BE2C (cell line): Measurements from ENCODE around the gene FKBP3.
A peak's percentile ranks its signal among the peaks of the same experiment; 100 is the strongest.
"Not testable (repeated sequence)": the region's sequence is repeated elsewhere in the genome, so short reads cannot be mapped to it uniquely, and the experiment has no call there.

Experiments used
- DNase-seq: peaks from one replicate; pipeline ENCODE4 v3.0.0-alpha.2; 2020
- H3K27me3 ChIP-seq: fragments of 250-450 bp; sonication (Bioruptor Pico); 2 replicates; pipeline ENCODE4 v1.5.1; 2020; ENCODE audit warnings: mild to moderate bottlenecking
- H3K36me3 ChIP-seq: fragments of 250-450 bp; sonication (Bioruptor Pico); 2 replicates; pipeline ENCODE4 v1.5.1; 2020; ENCODE audit warnings: mild to moderate bottlenecking
- H3K4me1 ChIP-seq: fragments of 250-450 bp; sonication (Bioruptor Pico); 2 replicates; pipeline ENCODE4 v1.5.1; 2020
- H3K4me3 ChIP-seq: 2 replicates; pipeline ENCODE4 v1.5.1; 2011; ENCODE audit warnings: low read depth, low read length
- H3K9me3 ChIP-seq: fragments of 250-450 bp; sonication (Bioruptor Pico); 2 replicates; pipeline ENCODE4 v1.5.1; 2020
- CTCF ChIP-seq: IDR thresholded peaks from 2 replicates; pipeline ENCODE4 v1.5.1; 2012; ENCODE audit warnings: mild to moderate bottlenecking, low read depth, low read length

FKBP3 gene

GRCh38 chr14:45083976-45084722, 50.1 kb downstream of the FKBP3 start, which contains the start of gene PRPF39:
PRPF39 (plus strand) TSS chr14:45084116; CDS start chr14:45095240, 11,124 bp downstream.
- H3K4me1 ChIP-seq, result 0 out of 2 replicates have a peak, but pooled peaks cover 4% of the 10 kb centered on the region
- H3K27me3 ChIP-seq, result no peaks in the 10 kb centered on the region
- TF ChIP-seq CTCF, result no peak
- DNase-seq, result peak; percentile 96
- H3K9me3 ChIP-seq, result no peaks in the 10 kb centered on the region
- no peaks in the 10 kb centered on the region for H3K36me3 ChIP-seq
- peak within 1 kb of the TSS; percentile 82 for H3K4me3 ChIP-seq

DNA sequence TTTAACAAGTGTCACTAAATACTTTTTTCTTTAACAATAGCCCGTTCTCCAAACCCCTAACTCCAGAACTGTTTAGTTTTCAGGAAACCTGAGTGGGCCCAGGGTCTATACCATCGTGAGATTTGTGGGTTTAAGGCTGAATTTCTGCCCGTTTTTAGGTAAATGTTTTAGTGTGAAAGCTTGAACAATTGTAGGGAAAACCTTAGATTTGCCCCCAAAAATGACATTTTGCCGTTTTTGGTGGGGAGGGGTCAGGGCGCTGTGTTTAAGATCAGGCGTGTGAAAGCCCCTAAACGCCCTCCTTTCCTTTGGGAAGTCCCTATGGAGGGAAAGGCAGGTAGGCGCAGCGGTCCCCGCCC, 50.7 kb downstream of the FKBP3 start:
- H3K4me3 ChIP-seq, result peak overlapping the region; percentile 82
- no peak for TF ChIP-seq CTCF
- no peaks in the 10 kb centered on the region for H3K9me3 ChIP-seq
- H3K27me3 ChIP-seq, result no peaks in the 10 kb centered on the region
- 0 out of 2 replicates have a peak, but pooled peaks cover 4% of the 10 kb centered on the region for H3K4me1 ChIP-seq
- no peak for DNase-seq
- H3K36me3 ChIP-seq, result no peaks in the 10 kb centered on the region

DNA sequence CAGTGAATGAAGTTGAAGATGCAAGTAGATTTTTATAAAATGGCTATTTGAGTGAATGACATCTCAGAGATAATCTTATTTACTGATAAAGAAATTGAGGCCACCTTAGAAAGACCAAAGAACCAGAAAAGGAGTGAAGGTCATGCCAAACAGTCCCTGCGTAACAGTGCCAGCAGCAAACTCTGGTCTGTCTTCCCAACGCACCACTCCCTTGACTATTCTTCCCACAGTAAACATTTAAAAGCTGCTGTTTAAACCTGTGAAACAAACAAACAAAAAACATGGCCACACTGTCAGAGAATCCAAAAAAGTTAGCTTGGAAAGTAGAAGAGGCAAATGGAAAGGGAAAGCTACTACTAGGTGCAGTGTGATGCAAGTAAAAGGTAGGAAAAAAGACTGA, 51.9 kb downstream of the FKBP3 start:
- no peak for TF ChIP-seq CTCF
- Histone ChIP-seq H3K27me3 (no peaks in the 10 kb centered on the region), H3K4me3 (no peak overlapping the region), H3K4me1 (0 out of 2 replicates have a peak, but pooled peaks cover 4% of the 10 kb centered on the region), H3K9me3 (no peaks in the 10 kb centered on the region), H3K36me3 (no peaks in the 10 kb centered on the region)
- no peak for DNase-seq

DNA sequence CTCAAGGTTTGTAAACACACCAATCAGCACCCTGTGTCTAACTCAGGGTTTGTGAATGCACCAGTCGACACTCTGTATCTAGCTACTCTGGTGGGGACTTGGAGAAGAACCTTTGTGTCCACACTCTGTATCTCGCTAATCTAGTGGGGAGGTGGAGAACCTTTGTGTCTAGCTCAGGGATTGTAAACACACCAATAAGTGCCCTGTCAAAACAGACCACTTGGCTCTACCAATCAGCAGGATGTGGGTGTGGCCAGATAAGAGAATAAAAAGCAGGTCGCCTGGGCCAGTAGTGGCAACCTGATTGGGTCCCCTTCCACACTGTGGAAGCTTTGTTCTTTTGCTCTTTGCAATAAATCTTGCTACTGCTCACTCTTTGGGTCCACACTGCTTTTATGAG, 53.2 kb downstream of the FKBP3 start:
- H3K9me3 ChIP-seq, H3K4me3 ChIP-seq, DNase-seq, H3K27me3 ChIP-seq, H3K4me1 ChIP-seq, H3K36me3 ChIP-seq: not testable (repeated sequence)

DNA sequence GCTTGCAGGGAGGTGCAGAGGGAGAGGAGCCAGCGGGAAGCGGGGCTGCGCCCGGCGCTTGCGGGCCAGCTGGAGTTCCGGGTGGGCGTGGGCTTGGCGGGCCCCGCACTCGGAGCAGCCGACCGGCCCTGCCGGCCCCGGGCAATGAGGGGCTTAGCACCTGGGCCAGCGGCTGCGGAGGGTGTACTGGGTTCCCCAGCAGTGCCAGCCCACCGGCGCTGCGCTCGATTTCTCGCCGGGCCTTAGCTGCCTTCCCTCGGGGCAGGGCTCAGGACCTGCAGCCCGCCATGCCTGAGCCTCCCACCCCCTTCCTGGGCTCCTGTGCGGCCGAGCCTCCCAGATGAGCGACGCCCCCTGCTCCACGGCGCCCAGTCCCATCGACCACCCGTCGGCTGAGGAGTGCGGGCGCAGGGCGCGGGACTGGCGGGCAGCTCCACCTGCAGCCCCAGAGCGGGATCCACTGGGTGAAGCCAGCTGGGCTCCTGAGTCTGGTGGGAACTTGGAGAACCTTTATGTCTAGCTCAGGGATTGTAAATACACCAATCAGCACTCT, 53.8 kb downstream of the FKBP3 start:
- not testable (repeated sequence) for H3K36me3 ChIP-seq, H3K4me3 ChIP-seq, H3K27me3 ChIP-seq, H3K4me1 ChIP-seq, H3K9me3 ChIP-seq, DNase-seq

DNA sequence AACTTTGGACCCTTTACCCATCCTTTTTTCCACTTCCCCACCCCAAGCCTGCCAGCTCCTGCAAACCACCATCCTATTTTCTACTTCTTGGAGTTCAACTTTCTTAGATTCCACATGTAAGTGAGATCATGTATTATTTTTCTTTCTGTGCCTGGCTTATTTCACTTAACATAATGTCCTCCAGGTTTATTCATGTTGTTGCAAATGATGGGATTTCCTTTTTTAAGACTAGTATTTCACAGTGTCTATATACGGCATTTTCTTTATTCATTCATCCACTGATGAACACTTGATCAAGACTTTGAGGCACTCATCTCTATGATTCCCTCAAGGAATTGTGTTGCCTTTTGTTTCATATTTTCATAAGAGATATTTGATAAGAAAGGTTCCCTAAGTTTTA, 56.0 kb downstream of the FKBP3 start:
- no peak for TF ChIP-seq CTCF
- Histone ChIP-seq H3K9me3 (no peaks in the 10 kb centered on the region), H3K4me3 (no peak overlapping the region), H3K27me3 (no peaks in the 10 kb centered on the region), H3K36me3 (no peaks in the 10 kb centered on the region), H3K4me1 (0 out of 2 replicates have a peak, but pooled peaks cover under 1% of the 10 kb centered on the region)
- no peak for DNase-seq

- TF ChIP-seq CTCF, result no peak
- no peak for DNase-seq
- Histone ChIP-seq H3K36me3 (peaks cover 12% of the 10 kb centered on the region), H3K4me3 (no peak overlapping the region), H3K4me1 (no peaks in the 10 kb centered on the region), H3K9me3 (no peaks in the 10 kb centered on the region), H3K27me3 (no peaks in the 10 kb centered on the region)
Observed at GRCh38 chr14:45073231-45073879, 60.9 kb downstream of the FKBP3 start.
